IMR-90 (cell line): ENCODE data around the gene ANKRD13A.

ENCODE experiments used
- CEBPB ChIP-seq: IDR thresholded peaks from 2 replicates; pipeline ENCODE4 v1.6.1; 2012; ENCODE audit warnings: low read depth, low read length, improper control_type of control experiment
- CTCF ChIP-seq: conservative IDR thresholded peaks from 2 replicates; pipeline ENCODE4 v1.5.1; 2012; ENCODE audit warnings: mild to moderate bottlenecking, low read depth, low read length, improper control_type of control experiment
- FOS ChIP-seq: fragments of 150-350 bp; IDR thresholded peaks from 2 replicates; pipeline ENCODE4 v1.6.1; 2016; ENCODE audit warnings: low read depth, low read length
- MAFK ChIP-seq: IDR thresholded peaks from 2 replicates; pipeline ENCODE4 v1.6.1; 2012; ENCODE audit warnings: low read depth, low read length, improper control_type of control experiment
- MAZ ChIP-seq: IDR thresholded peaks from 2 replicates; pipeline ENCODE4 v1.6.1; 2012; ENCODE audit warnings: low read depth, mild to moderate bottlenecking, low read length, improper control_type of control experiment, moderate library complexity, borderline replicate concordance
- MXI1 ChIP-seq: IDR thresholded peaks from 2 replicates; pipeline ENCODE4 v1.6.1; 2012; ENCODE audit warnings: low read depth, mild to moderate bottlenecking, low read length, moderate library complexity, borderline replicate concordance
- POLR2A ChIP-seq: IDR thresholded peaks from 2 replicates; pipeline ENCODE4 v1.6.1; 2012; ENCODE audit warnings: mild to moderate bottlenecking, low read depth, low read length
- RCOR1 ChIP-seq: IDR thresholded peaks from 2 replicates; pipeline ENCODE4 v1.6.1; 2012; ENCODE audit warnings: mild to moderate bottlenecking, low read length, improper control_type of control experiment; ENCODE audit not compliant: insufficient replicate concordance
- RFX5 ChIP-seq: IDR thresholded peaks from 2 replicates; pipeline ENCODE4 v1.8.0; 2012; ENCODE audit warnings: low read depth, mild to moderate bottlenecking, low read length, moderate library complexity
- USF2 ChIP-seq: fragments of 150-350 bp; IDR thresholded peaks from 2 replicates; pipeline ENCODE4 v1.6.1; 2017; ENCODE audit warnings: mild to moderate bottlenecking, antibody characterized with exemption, low read length, low read depth

- no peak for TF ChIP-seq CTCF
- TF ChIP-seq MAZ: no peak
- no peak for TF ChIP-seq MXI1
- no peak for TF ChIP-seq FOS
- TF ChIP-seq POLR2A: no peak
- no peak for TF ChIP-seq USF2
- TF ChIP-seq RCOR1: no peak
- TF ChIP-seq MAFK: no peak
- TF ChIP-seq RFX5: no peak
- TF ChIP-seq CEBPB: no peak
Observed at GRCh38 chr12:109952160-109952858, 46.9 kb upstream of the ANKRD13A start.
